HT-29 (cell line): ENCODE measurements around the gene ADISSP. TPM values are rescaled to one million over a fixed set of nuclear protein-coding genes. Genes with fewer than 3 reads are reported as not detected.

Source experiments
- DNase-seq: peaks from one replicate; pipeline ENCODE4 v3.0.0-alpha.2; 2015; ENCODE audit warnings: low spot score
- total RNA-seq: library from RNA; depleted of rRNA; stranded (reverse); fragments of >200 nt; shearing (Covaris generic); gene quantifications from 2 replicates; pipeline ENCODE4 v1.2.3, GENCODE V29; 2014; rRNA removed

The ADISSP gene
- total RNA-seq, result 137 TPM in 2 replicates

- peak; percentile 97 for DNase-seq
Observed at GRCh38 chr20:3767427-3768341, at the start of gene ADISSP. TSS of gene ADISSP (minus strand) at chr20:3767753. CDS start at chr20:3760100, 7,653 bp downstream.

GRCh38 chr20:3815703-3816315, 48.3 kb upstream of the ADISSP start:
- no peak for DNase-seq

- DNase-seq, result no peak
Observed at GRCh38 chr20:3814928-3815495, 47.5 kb upstream of the ADISSP start.

- DNase-seq, result no peak
Observed at GRCh38 chr20:3813848-3814581, 46.5 kb upstream of the ADISSP start.

- DNase-seq, result peak; percentile 18
Observed at GRCh38 chr20:3812975-3813847, 45.7 kb upstream of the ADISSP start.

- no peak for DNase-seq
Observed at GRCh38 chr20:3812259-3812681, 44.7 kb upstream of the ADISSP start.

GRCh38 chr20:3811467-3812258, 44.1 kb upstream of the ADISSP start:
- DNase-seq, result peak; percentile 98

GRCh38 chr20:3808544-3808943, 41.0 kb upstream of the ADISSP start:
- no peak for DNase-seq

- DNase-seq, result no peak
Observed at GRCh38 chr20:3804781-3805180, 37.2 kb upstream of the ADISSP start.

GRCh38 chr20:3804254-3804751, 36.8 kb upstream of the ADISSP start:
- no peak for DNase-seq

- DNase-seq, result no peak
Observed at GRCh38 chr20:3803854-3804253, 36.3 kb upstream of the ADISSP start.

- no peak for DNase-seq
Observed at GRCh38 chr20:3803289-3803688, 35.7 kb upstream of the ADISSP start.

GRCh38 chr20:3802524-3803239, 35.1 kb upstream of the ADISSP start:
- no peak for DNase-seq

- no peak for DNase-seq
Observed at GRCh38 chr20:3801846-3802245, 34.3 kb upstream of the ADISSP start.

- no peak for DNase-seq
Observed at GRCh38 chr20:3801299-3801698, 33.7 kb upstream of the ADISSP start.

- no peak for DNase-seq
Observed at GRCh38 chr20:3800878-3801260, 33.3 kb upstream of the ADISSP start.

- no peak for DNase-seq
Observed at GRCh38 chr20:3800256-3800877, 32.8 kb upstream of the ADISSP start.

- no peak for DNase-seq
Observed at GRCh38 chr20:3798908-3799248, 31.3 kb upstream of the ADISSP start.

- DNase-seq, result no peak
Observed at GRCh38 chr20:3798373-3798768, 30.8 kb upstream of the ADISSP start.
